PC-9 (cell line): ENCODE measurements around the gene CEP44. TPM values are rescaled to one million over a fixed set of nuclear protein-coding genes. Genes with fewer than 3 reads are reported as not detected.

ENCODE experiments used
- BruUV-seq: library from RNA; stranded (reverse); fragments of 400-500 nt; replicated peaks from 2 replicates; lab custom pipeline; 2021; lab: Mats Ljungman, UMichigan
- CTCF ChIA-PET: fragments of 300-600 bp; sonication (Branson Sonifier 250); formaldehyde crosslinking; loops from one replicate; lab custom pipeline; 2022; ENCODE audit warnings: antibody characterized with exemption; lab: Charles Lee
- POLR2A ChIA-PET: fragments of 300-600 bp; sonication (Branson Sonifier 250); formaldehyde crosslinking; loops from one replicate; lab custom pipeline; 2022; ENCODE audit warnings: antibody characterized with exemption; ENCODE audit not compliant: unreplicated experiment; lab: Charles Lee
- DNase-seq, 2 experiments: peaks; one replicate each; pipeline versions ENCODE4 v3.0.0 to v3.0.0-alpha.2; 2015 to 2022; ENCODE audit warnings: mixed read lengths in 1 of 2
- H2AFZ ChIP-seq: fragments of 200-600 bp; sonication (generic); 2 replicates; pipeline ENCODE4 v1.8.1; 2017; ENCODE audit warnings: antibody characterized with exemption
- H3F3A ChIP-seq: fragments of 200-600 bp; sonication (generic); 2 replicates; pipeline ENCODE4 v1.8.1; 2017; ENCODE audit warnings: antibody characterized with exemption, mild to moderate bottlenecking, low read depth; ENCODE audit not compliant: insufficient read depth
- H3K27ac ChIP-seq: fragments of 200-600 bp; sonication (generic); 2 replicates; pipeline ENCODE4 v1.6.1; 2016; ENCODE audit warnings: mixed run types
- H3K27me3 ChIP-seq: fragments of 200-600 bp; sonication (generic); 2 replicates; pipeline ENCODE4 v1.6.1; 2016; ENCODE audit warnings: low read depth, mixed run types; ENCODE audit not compliant: insufficient read depth
- H3K36me3 ChIP-seq: fragments of 200-600 bp; sonication (generic); 2 replicates; pipeline ENCODE4 v1.6.1; 2016; ENCODE audit warnings: low read depth, mixed run types
- H3K4me1 ChIP-seq: fragments of 200-600 bp; sonication (generic); replicated peaks from 2 replicates; pipeline ENCODE4 v1.6.1; 2016; ENCODE audit warnings: mixed run types; ENCODE audit not compliant: insufficient read depth
- H3K4me2 ChIP-seq: fragments of 200-600 bp; sonication (generic); 2 replicates; pipeline ENCODE4 v1.6.1; 2017; ENCODE audit warnings: mixed run types
- H3K4me3 ChIP-seq: fragments of 200-600 bp; sonication (generic); 2 replicates; pipeline ENCODE4 v1.6.1; 2016; ENCODE audit warnings: mixed run types
- H3K79me2 ChIP-seq: fragments of 200-600 bp; sonication (generic); 2 replicates; pipeline ENCODE4 v1.6.1; 2017; ENCODE audit warnings: low read depth, mixed run types
- H3K9me2 ChIP-seq: fragments of 200-600 bp; sonication (generic); 2 replicates; pipeline ENCODE4 v1.8.1; 2017; ENCODE audit warnings: mild to moderate bottlenecking; ENCODE audit not compliant: insufficient read depth
- H3K9me3 ChIP-seq: fragments of 200-600 bp; sonication (generic); 2 replicates; pipeline ENCODE4 v1.8.1; 2016; ENCODE audit warnings: low read depth; ENCODE audit not compliant: insufficient read depth
- H4K20me1 ChIP-seq: fragments of 200-600 bp; sonication (generic); 2 replicates; pipeline ENCODE4 v1.8.1; 2017; ENCODE audit not compliant: insufficient read depth
- EZH2 ChIP-seq: fragments of 200-600 bp; sonication (generic); IDR thresholded peaks from 2 replicates; pipeline ENCODE4 v1.8.0; 2017; ENCODE audit warnings: antibody characterized with exemption, low read depth
- intact Hi-C: fragments of 100-400 bp; cut with micrococcal nuclease; formaldehyde crosslinking; loops from one replicate; pipeline ENCODE4 v1.10.0; 2022; ENCODE audit not compliant: unreplicated experiment
- total RNA-seq: library from RNA; stranded (reverse); gene quantifications from 2 replicates; pipeline ENCODE4 v1.2.3, GENCODE V29; 2021
- TF ChIP-seq, protein P1 (sequence below): fragments of 200-600 bp; sonication (generic); conservative IDR thresholded peaks from 2 replicates; pipeline ENCODE4 v1.6.1; 2017; ENCODE audit warnings: mixed run types, antibody characterized with exemption, mild to moderate bottlenecking, moderate library complexity

The CEP44 gene
- total RNA-seq, 1 experiment from 2014 or later, result 22.4 TPM

GRCh38 chr4:174278467-174278866 lies 5.2 kb upstream of the CEP44 start:
- peaks cover 13% of the 10 kb centered on the region for H3K79me2 ChIP-seq

GRCh38 chr4:174279433-174280155 lies 4.1 kb upstream of the CEP44 start:
- H3K4me3 ChIP-seq, result no peak overlapping the region
- no peaks in the 10 kb centered on the region for H3K9me2 ChIP-seq
- TF ChIP-seq EZH2, result no peak
- TF ChIP-seq, protein P1, sequence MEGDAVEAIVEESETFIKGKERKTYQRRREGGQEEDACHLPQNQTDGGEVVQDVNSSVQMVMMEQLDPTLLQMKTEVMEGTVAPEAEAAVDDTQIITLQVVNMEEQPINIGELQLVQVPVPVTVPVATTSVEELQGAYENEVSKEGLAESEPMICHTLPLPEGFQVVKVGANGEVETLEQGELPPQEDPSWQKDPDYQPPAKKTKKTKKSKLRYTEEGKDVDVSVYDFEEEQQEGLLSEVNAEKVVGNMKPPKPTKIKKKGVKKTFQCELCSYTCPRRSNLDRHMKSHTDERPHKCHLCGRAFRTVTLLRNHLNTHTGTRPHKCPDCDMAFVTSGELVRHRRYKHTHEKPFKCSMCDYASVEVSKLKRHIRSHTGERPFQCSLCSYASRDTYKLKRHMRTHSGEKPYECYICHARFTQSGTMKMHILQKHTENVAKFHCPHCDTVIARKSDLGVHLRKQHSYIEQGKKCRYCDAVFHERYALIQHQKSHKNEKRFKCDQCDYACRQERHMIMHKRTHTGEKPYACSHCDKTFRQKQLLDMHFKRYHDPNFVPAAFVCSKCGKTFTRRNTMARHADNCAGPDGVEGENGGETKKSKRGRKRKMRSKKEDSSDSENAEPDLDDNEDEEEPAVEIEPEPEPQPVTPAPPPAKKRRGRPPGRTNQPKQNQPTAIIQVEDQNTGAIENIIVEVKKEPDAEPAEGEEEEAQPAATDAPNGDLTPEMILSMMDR, result no peak
- H4K20me1 ChIP-seq, result no peaks in the 10 kb centered on the region
- POLR2A ChIA-PET, result interaction anchor here (0.6 kb wide), 1 partner anchor 1080 kb away, joined by 3 read pairs; no protein-coding TSS in a partner anchor
- intact Hi-C loops, result no loop called here
- H2AFZ ChIP-seq, result no peak overlapping the region
- no peaks in the 10 kb centered on the region for H3K36me3 ChIP-seq
- H3K27me3 ChIP-seq, result no peaks in the 10 kb centered on the region
- H3K79me2 ChIP-seq, result peaks cover 14% of the 10 kb centered on the region
- H3K4me1 ChIP-seq, result 0 out of 2 replicates have a peak, but pooled peaks cover 5% of the 10 kb centered on the region
- no TSS peak for BruUV-seq
- no peaks in the 10 kb centered on the region for H3K9me3 ChIP-seq
- H3F3A ChIP-seq, result peaks cover 11% of the 10 kb centered on the region; the same call in 1 of the 2 replicates
- no peak overlapping the region for H3K27ac ChIP-seq
- DNase-seq, result no peak
- no peak overlapping the region for H3K4me2 ChIP-seq
- CTCF ChIA-PET, result no interaction called here

More at GRCh38 chr4:174278467-174278866, 5.2 kb upstream of the CEP44 start:
- Histone ChIP-seq H3K4me1 (0 out of 2 replicates have a peak, but pooled peaks cover 4% of the 10 kb centered on the region), H3K4me2 (no peak overlapping the region), H3K4me3 (no peak overlapping the region), H3K36me3 (no peaks in the 10 kb centered on the region), H2AFZ (no peak overlapping the region), H3K27ac (no peak overlapping the region), H3K9me2 (no peaks in the 10 kb centered on the region), H4K20me1 (no peaks in the 10 kb centered on the region), H3K9me3 (no peaks in the 10 kb centered on the region), H3F3A (peaks cover 4% of the 10 kb centered on the region; the same call in 1 of the 2 replicates), H3K27me3 (no peaks in the 10 kb centered on the region)
- POLR2A ChIA-PET, result interaction anchor here (0.5 kb wide), 1 partner anchor 799 kb away, joined by 4 read pairs; no protein-coding TSS in a partner anchor
- TF ChIP-seq, protein P1, result no peak
- TF ChIP-seq EZH2, result no peak
- CTCF ChIA-PET, result no interaction called here
- no TSS peak for BruUV-seq
- DNase-seq, result no peak
- intact Hi-C loops, result no loop called here

DNA sequence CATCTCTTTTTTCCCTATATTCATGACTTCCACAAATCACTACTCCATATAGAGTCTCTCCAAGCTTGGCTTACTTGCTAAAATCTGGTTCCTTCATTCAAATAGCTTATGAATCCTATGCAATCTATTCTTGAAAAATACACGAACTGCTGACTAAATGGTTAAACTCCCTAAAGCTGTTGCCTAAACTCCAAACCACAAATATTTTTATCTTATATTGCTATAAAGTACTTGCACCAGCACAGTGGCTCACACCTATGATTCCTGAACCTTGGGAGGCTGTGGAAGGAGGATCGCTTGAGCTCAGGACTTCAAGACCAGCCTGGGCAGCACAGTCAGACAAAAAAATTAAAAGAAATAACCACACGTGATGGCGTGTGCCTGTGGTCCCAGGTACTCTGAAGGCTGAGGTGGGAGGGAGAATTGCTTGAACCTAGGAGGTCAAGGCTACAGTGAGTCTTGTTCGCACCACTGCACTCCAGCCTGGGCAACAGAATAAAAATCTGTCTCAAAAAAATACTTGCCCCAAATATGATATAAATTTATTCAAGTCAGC lies 2.5 kb upstream of the CEP44 start:
- no peak overlapping the region for H3K4me3 ChIP-seq
- TF ChIP-seq EZH2, result no peak
- TF ChIP-seq, protein P1, result no peak
- H3K9me3 ChIP-seq, result no peaks in the 10 kb centered on the region
- ChIA-PET POLR2A (no interaction called here), CTCF (no interaction called here)
- H2AFZ ChIP-seq, result no peak overlapping the region
- H3K27me3 ChIP-seq, result no peaks in the 10 kb centered on the region
- 0 out of 2 replicates have a peak, but pooled peaks cover 15% of the 10 kb centered on the region for H3K4me1 ChIP-seq
- H3F3A ChIP-seq, result peaks cover 11% of the 10 kb centered on the region; the same call in 1 of the 2 replicates
- no peaks in the 10 kb centered on the region for H3K9me2 ChIP-seq
- H3K79me2 ChIP-seq, result peaks cover 28% of the 10 kb centered on the region
- H3K27ac ChIP-seq, result no peak overlapping the region
- no peaks in the 10 kb centered on the region for H3K36me3 ChIP-seq
- no peaks in the 10 kb centered on the region for H4K20me1 ChIP-seq
- H3K4me2 ChIP-seq, result no peak overlapping the region
- DNase-seq, result no peak
- BruUV-seq, result no TSS peak
- intact Hi-C loops, result no loop called here
